K562 treated with DMSO at 1 percent for 24 hours (cell line): Measurements from ENCODE around the gene WNK1. TPM values are rescaled to one million over a fixed set of nuclear protein-coding genes. Genes with fewer than 3 reads are reported as not detected.

Experiments
- total RNA-seq: library from RNA; unstranded; fragments of 300-600 nt; gene quantifications from 2 replicates; pipeline ENCODE4 v1.2.3, GENCODE V29; 2022; ENCODE audit warnings: low read depth; ENCODE audit not compliant: insufficient read depth

The WNK1 gene
- 47.2 and 53.5 TPM in 2 replicates for total RNA-seq

DNA sequence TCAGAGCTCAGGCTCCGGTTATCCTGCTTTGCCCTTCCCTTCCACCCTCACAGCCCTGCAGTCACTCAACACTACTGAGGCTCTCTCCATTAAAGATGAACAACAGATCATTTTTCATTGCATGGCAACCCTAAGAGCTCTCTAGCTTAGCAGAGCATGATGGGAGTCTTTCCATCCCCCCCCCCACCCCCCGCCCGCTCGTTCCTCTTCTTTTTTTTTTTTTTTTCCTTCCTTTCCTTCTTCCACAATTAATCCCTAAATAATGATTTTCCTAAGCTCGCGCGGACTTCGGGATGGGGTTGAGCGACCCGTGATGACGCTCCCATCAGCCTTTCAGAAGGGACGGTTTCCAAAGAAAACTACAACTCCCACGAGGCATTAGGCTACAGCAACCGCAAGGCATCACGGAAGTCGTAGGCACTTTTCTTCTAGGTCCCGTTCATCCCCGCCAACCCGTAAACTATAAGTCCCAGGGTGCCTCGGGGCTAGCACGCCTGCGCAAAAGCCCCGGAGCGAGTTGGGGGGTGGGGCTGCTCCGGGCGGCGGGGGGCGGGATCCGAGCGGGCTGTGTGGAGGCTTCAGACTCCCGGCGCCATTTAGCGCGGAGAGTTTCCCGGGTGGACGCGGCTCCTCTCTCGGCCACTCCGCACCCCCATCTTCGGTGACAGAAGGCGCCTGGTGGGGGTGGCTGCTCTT lies at the start of gene WNK1:
WNK1 (plus strand) TSS at position 581 of the 696 bp plus-strand sequence. CDS start 987 bp downstream, outside the sequence.

DNA sequence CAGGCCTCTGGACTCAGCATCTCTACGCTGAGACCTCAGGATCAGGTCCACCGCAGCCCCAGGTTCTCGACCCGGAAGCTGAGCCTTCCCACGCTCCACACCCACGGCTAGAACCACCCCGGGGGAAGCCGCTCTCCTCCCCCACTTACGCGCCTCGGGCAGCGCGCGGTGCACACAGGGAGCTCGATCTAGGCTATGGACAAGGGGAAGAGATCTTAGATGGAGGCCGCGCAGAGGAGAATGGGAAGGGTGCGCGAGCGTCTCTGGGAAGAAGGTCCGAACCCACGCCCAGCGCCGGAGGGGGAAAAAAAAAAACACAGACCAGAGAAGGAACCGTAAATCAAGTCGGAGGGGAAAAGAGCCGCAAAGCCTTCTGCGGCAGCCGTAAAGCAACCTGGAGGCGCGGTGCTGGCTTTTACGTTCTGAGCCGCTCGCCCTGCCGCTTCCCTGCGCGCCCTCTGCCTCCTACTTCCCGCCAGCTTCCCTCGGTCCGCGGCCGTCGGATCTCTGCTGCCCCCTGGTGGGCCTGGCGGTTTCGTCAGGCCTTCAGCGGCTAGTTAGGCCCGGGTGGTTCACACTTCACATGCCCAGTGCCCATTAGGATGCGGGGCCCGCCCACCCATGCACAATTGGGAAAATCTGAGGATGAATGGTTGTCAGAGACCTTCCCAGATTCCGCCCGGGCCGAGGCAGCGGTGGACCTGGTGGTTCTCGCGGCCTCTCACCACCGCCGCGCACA lies 197.2 kb downstream of the WNK1 start, which contains the start of gene RAD52:
RAD52 (minus strand) TSS at position 242 of the 739 bp plus-strand sequence. CDS start 16,636 bp downstream, outside the sequence.

Other genes with a start within 250 kb of the WNK1 start
- gene NINJ2, start 89.1 kb upstream of the WNK1 start, total RNA-seq, result 3.5 and 5.7 TPM in 2 replicates
- gene RAD52, start 197.1 kb downstream of the WNK1 start, total RNA-seq, result 5.0 and 7.4 TPM in 2 replicates
- 5.3 and 5.7 TPM in 2 replicates for gene ERC1, start 238.6 kb downstream of the WNK1 start, total RNA-seq